ENCODE measurements around the gene TRIM23.

The TRIM23 gene

GRCh38 chr5:65566505-65566904, 57.6 kb downstream of the TRIM23 start:
- Histone ChIP-seq H3K4me3 (ENCODE audit: low read length in 2 of 2) (no peak overlapping the region), H3K9me3 (ENCODE audit: control insufficient read depth in 2 of 2, low read length in 2 of 2) (no peaks in the 10 kb centered on the region), H3K36me3 (ENCODE audit: control insufficient read depth in 2 of 2, insufficient read depth in 2 of 2, low read length in 2 of 2) (peaks cover 0 to 8% of the 10 kb centered on the region in 2 donors), H3K4me1 (ENCODE audit: control insufficient read depth, insufficient read depth, low read length) (peaks cover 3% of the 10 kb centered on the region), H3K27ac (ENCODE audit: low read length) (no peak overlapping the region), H3K27me3 (ENCODE audit: control insufficient read depth in 1 of 2, insufficient read depth in 2 of 2, low read length in 2 of 2) (no peaks in the 10 kb centered on the region), H3K9ac (ENCODE audit: low read length in 2 of 2) (no peak overlapping the region)

- peak overlapping the region; percentile 94 to 99 for H3K9ac ChIP-seq (ENCODE audit: low read length in 2 of 2)
- H3K4me3 ChIP-seq (ENCODE audit: low read length in 2 of 2): peak overlapping the region; percentile 96 to 100
- no peaks in the 10 kb centered on the region for H3K9me3 ChIP-seq (ENCODE audit: control insufficient read depth in 2 of 2, low read length in 2 of 2)
- peak overlapping the region; percentile 83 for H3K27ac ChIP-seq (ENCODE audit: low read length)
- peaks cover 3% of the 10 kb centered on the region for H3K4me1 ChIP-seq (ENCODE audit: control insufficient read depth, insufficient read depth, low read length)
- H3K36me3 ChIP-seq (ENCODE audit: control insufficient read depth in 2 of 2, insufficient read depth in 2 of 2, low read length in 2 of 2): peaks cover 0 to 2% of the 10 kb centered on the region in 2 donors
- no peaks in the 10 kb centered on the region for H3K27me3 ChIP-seq (ENCODE audit: control insufficient read depth in 1 of 2, insufficient read depth in 2 of 2, low read length in 2 of 2)
Measured at GRCh38 chr5:65563777-65564176, 60.4 kb downstream of the TRIM23 start.

GRCh38 chr5:65562731-65563701, 61.1 kb downstream of the TRIM23 start, which contains the start of the genes CENPK and PPWD1:
TSS of gene CENPK (minus strand) at chr5:65563168. CDS start at chr5:65554907, 8,261 bp downstream.
TSS of gene PPWD1 (plus strand) at chr5:65563296. CDS start at chr5:65563311, 15 bp downstream.
- H3K4me3 ChIP-seq (ENCODE audit: low read length in 2 of 2): peak within 1 kb of the TSS; percentile 96 to 100
- no peaks in the 10 kb centered on the region for H3K9me3 ChIP-seq (ENCODE audit: control insufficient read depth in 2 of 2, low read length in 2 of 2)
- peaks cover 0 to 2% of the 10 kb centered on the region in 2 donors for H3K36me3 ChIP-seq (ENCODE audit: control insufficient read depth in 2 of 2, insufficient read depth in 2 of 2, low read length in 2 of 2)
- H3K4me1 ChIP-seq (ENCODE audit: control insufficient read depth, insufficient read depth, low read length): peaks cover 3% of the 10 kb centered on the region
- H3K9ac ChIP-seq (ENCODE audit: low read length in 2 of 2): peak within 1 kb of the TSS; percentile 94 to 99
- peak within 1 kb of the TSS; percentile 83 for H3K27ac ChIP-seq (ENCODE audit: low read length)
- no peaks in the 10 kb centered on the region for H3K27me3 ChIP-seq (ENCODE audit: control insufficient read depth in 1 of 2, insufficient read depth in 2 of 2, low read length in 2 of 2)

GRCh38 chr5:65556718-65557117, 67.4 kb downstream of the TRIM23 start:
- Histone ChIP-seq H3K4me3 (ENCODE audit: low read length in 2 of 2) (no peak overlapping the region), H3K9me3 (ENCODE audit: control insufficient read depth in 2 of 2, low read length in 2 of 2) (no peaks in the 10 kb centered on the region), H3K4me1 (ENCODE audit: control insufficient read depth, insufficient read depth, low read length) (no peaks in the 10 kb centered on the region), H3K9ac (ENCODE audit: low read length in 2 of 2) (no peak overlapping the region), H3K27ac (ENCODE audit: low read length) (no peak overlapping the region), H3K27me3 (ENCODE audit: control insufficient read depth in 1 of 2, insufficient read depth in 2 of 2, low read length in 2 of 2) (no peaks in the 10 kb centered on the region), H3K36me3 (ENCODE audit: control insufficient read depth in 2 of 2, insufficient read depth in 2 of 2, low read length in 2 of 2) (no peaks in the 10 kb centered on the region)

GRCh38 chr5:65556181-65556580, 68.0 kb downstream of the TRIM23 start:
- no peaks in the 10 kb centered on the region for H3K4me1 ChIP-seq (ENCODE audit: control insufficient read depth, insufficient read depth, low read length)
- no peaks in the 10 kb centered on the region for H3K27me3 ChIP-seq (ENCODE audit: control insufficient read depth in 1 of 2, insufficient read depth in 2 of 2, low read length in 2 of 2)

GRCh38 chr5:65555287-65555686, 68.8 kb downstream of the TRIM23 start:
- no peaks in the 10 kb centered on the region for H3K27me3 ChIP-seq (ENCODE audit: control insufficient read depth in 1 of 2, insufficient read depth in 2 of 2, low read length in 2 of 2)
- no peaks in the 10 kb centered on the region for H3K9me3 ChIP-seq (ENCODE audit: control insufficient read depth in 2 of 2, low read length in 2 of 2)
- H3K36me3 ChIP-seq (ENCODE audit: control insufficient read depth in 2 of 2, insufficient read depth in 2 of 2, low read length in 2 of 2): no peaks in the 10 kb centered on the region

More at GRCh38 chr5:65556181-65556580, 68.0 kb downstream of the TRIM23 start:
- H3K9ac ChIP-seq (ENCODE audit: low read length in 2 of 2): no peak overlapping the region
- no peak overlapping the region for H3K4me3 ChIP-seq (ENCODE audit: low read length in 2 of 2)
- no peaks in the 10 kb centered on the region for H3K36me3 ChIP-seq (ENCODE audit: control insufficient read depth in 2 of 2, insufficient read depth in 2 of 2, low read length in 2 of 2)
- no peaks in the 10 kb centered on the region for H3K9me3 ChIP-seq (ENCODE audit: control insufficient read depth in 2 of 2, low read length in 2 of 2)
- no peak overlapping the region for H3K27ac ChIP-seq (ENCODE audit: low read length)

GRCh38 chr5:65553941-65554340, 70.2 kb downstream of the TRIM23 start:
- H3K4me3 ChIP-seq (ENCODE audit: low read length in 2 of 2): no peak overlapping the region
- H3K27ac ChIP-seq (ENCODE audit: low read length): no peak overlapping the region
- no peaks in the 10 kb centered on the region for H3K9me3 ChIP-seq (ENCODE audit: control insufficient read depth in 2 of 2, low read length in 2 of 2)
- no peaks in the 10 kb centered on the region for H3K4me1 ChIP-seq (ENCODE audit: control insufficient read depth, insufficient read depth, low read length)
- no peak overlapping the region for H3K9ac ChIP-seq (ENCODE audit: low read length in 2 of 2)
- H3K36me3 ChIP-seq (ENCODE audit: control insufficient read depth in 2 of 2, insufficient read depth in 2 of 2, low read length in 2 of 2): no peaks in the 10 kb centered on the region
- H3K27me3 ChIP-seq (ENCODE audit: control insufficient read depth in 1 of 2, insufficient read depth in 2 of 2, low read length in 2 of 2): no peaks in the 10 kb centered on the region

More at GRCh38 chr5:65555287-65555686, 68.8 kb downstream of the TRIM23 start:
- Histone ChIP-seq H3K9ac (ENCODE audit: low read length in 2 of 2) (no peak overlapping the region), H3K27ac (ENCODE audit: low read length) (no peak overlapping the region), H3K4me3 (ENCODE audit: low read length in 2 of 2) (no peak overlapping the region), H3K4me1 (ENCODE audit: control insufficient read depth, insufficient read depth, low read length) (no peaks in the 10 kb centered on the region)

- H3K4me3 ChIP-seq (ENCODE audit: low read length in 2 of 2): no peak overlapping the region
- no peaks in the 10 kb centered on the region for H3K27me3 ChIP-seq (ENCODE audit: control insufficient read depth in 1 of 2, insufficient read depth in 2 of 2, low read length in 2 of 2)
- no peaks in the 10 kb centered on the region for H3K4me1 ChIP-seq (ENCODE audit: control insufficient read depth, insufficient read depth, low read length)
- H3K27ac ChIP-seq (ENCODE audit: low read length): no peak overlapping the region
- no peaks in the 10 kb centered on the region for H3K9me3 ChIP-seq (ENCODE audit: control insufficient read depth in 2 of 2, low read length in 2 of 2)
- no peak overlapping the region for H3K9ac ChIP-seq (ENCODE audit: low read length in 2 of 2)
- H3K36me3 ChIP-seq (ENCODE audit: control insufficient read depth in 2 of 2, insufficient read depth in 2 of 2, low read length in 2 of 2): no peaks in the 10 kb centered on the region
Measured at GRCh38 chr5:65548281-65548680, 75.9 kb downstream of the TRIM23 start.

GRCh38 chr5:65546141-65546540, 78.0 kb downstream of the TRIM23 start:
- H3K9ac ChIP-seq (ENCODE audit: low read length in 2 of 2): no peak overlapping the region
- H3K27ac ChIP-seq (ENCODE audit: low read length): no peak overlapping the region
- no peaks in the 10 kb centered on the region for H3K9me3 ChIP-seq (ENCODE audit: control insufficient read depth in 2 of 2, low read length in 2 of 2)
- no peak overlapping the region for H3K4me3 ChIP-seq (ENCODE audit: low read length in 2 of 2)
- H3K27me3 ChIP-seq (ENCODE audit: control insufficient read depth in 1 of 2, insufficient read depth in 2 of 2, low read length in 2 of 2): no peaks in the 10 kb centered on the region
- H3K36me3 ChIP-seq (ENCODE audit: control insufficient read depth in 2 of 2, insufficient read depth in 2 of 2, low read length in 2 of 2): no peaks in the 10 kb centered on the region
- no peaks in the 10 kb centered on the region for H3K4me1 ChIP-seq (ENCODE audit: control insufficient read depth, insufficient read depth, low read length)

- Histone ChIP-seq H3K4me3 (ENCODE audit: low read length in 2 of 2) (no peak overlapping the region), H3K9ac (ENCODE audit: low read length in 2 of 2) (no peak overlapping the region), H3K27ac (ENCODE audit: low read length) (no peak overlapping the region), H3K27me3 (ENCODE audit: control insufficient read depth in 1 of 2, insufficient read depth in 2 of 2, low read length in 2 of 2) (no peaks in the 10 kb centered on the region), H3K4me1 (ENCODE audit: control insufficient read depth, insufficient read depth, low read length) (no peaks in the 10 kb centered on the region), H3K9me3 (ENCODE audit: control insufficient read depth in 2 of 2, low read length in 2 of 2) (no peaks in the 10 kb centered on the region), H3K36me3 (ENCODE audit: control insufficient read depth in 2 of 2, insufficient read depth in 2 of 2, low read length in 2 of 2) (no peaks in the 10 kb centered on the region)
Measured at GRCh38 chr5:65544473-65544872, 79.7 kb downstream of the TRIM23 start.

GRCh38 chr5:65539827-65540226, 84.3 kb downstream of the TRIM23 start:
- H3K4me3 ChIP-seq (ENCODE audit: low read length in 2 of 2): no peak overlapping the region
- H3K9me3 ChIP-seq (ENCODE audit: control insufficient read depth in 2 of 2, low read length in 2 of 2): no peaks in the 10 kb centered on the region
- no peak overlapping the region for H3K27ac ChIP-seq (ENCODE audit: low read length)
- H3K36me3 ChIP-seq (ENCODE audit: control insufficient read depth in 2 of 2, insufficient read depth in 2 of 2, low read length in 2 of 2): no peaks in the 10 kb centered on the region
- no peaks in the 10 kb centered on the region for H3K27me3 ChIP-seq (ENCODE audit: control insufficient read depth in 1 of 2, insufficient read depth in 2 of 2, low read length in 2 of 2)
- H3K9ac ChIP-seq (ENCODE audit: low read length in 2 of 2): no peak overlapping the region
- no peaks in the 10 kb centered on the region for H3K4me1 ChIP-seq (ENCODE audit: control insufficient read depth, insufficient read depth, low read length)
